Inflammatory macrophage (primary cell): ENCODE measurements around the gene PLAAT5.
"Not testable (repeated sequence)": the region's sequence is repeated elsewhere in the genome, so short reads cannot be mapped to it uniquely, and the experiment has no call there.

Experiments
- DNase-seq, 2 donors: peaks; one replicate each; pipeline ENCODE4 v3.0.0-alpha.2; 2020 to 2022

Gene PLAAT5

DNA sequence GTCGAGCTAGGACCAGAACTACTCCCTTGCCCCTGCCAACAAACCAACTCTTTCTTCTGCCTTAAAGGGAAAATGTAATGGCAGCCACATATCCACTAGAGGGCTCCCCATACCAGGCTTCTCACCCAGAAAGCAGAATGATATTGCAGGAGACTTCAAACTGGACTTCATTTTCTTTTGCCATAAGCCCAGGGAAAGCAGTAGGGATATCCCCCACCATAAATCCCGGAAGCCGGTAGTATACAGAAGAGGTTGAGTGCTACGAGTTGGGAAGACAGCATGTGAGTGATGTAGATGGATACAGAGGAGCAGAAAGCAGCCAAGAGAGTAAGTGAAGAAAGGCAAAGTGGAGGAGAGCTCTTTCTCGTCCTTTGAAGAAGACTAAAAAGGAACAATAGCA lies 12.1 kb downstream of the PLAAT5 start:
- DNase-seq: peak; percentile 74 to 79

DNA sequence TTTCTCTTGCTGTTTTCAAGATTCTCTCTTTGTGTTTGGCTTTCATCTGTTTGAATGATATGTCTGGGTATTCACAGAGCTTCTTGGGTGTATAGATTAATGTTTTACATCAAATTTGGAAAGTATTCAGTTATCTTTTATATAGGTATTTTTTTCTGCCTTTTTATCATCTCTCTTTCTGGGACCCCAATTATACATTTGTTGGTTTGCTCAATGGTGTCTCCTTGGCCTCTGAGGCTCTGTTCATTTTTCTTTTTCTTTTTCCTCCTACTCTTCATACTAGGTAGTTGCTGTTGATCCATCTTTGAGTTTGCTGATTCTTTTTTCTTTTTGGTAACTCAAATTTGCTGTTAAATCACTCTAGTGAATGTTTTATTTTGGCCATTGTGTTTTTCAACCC lies 14.3 kb downstream of the PLAAT5 start:
- DNase-seq: no peak

DNA sequence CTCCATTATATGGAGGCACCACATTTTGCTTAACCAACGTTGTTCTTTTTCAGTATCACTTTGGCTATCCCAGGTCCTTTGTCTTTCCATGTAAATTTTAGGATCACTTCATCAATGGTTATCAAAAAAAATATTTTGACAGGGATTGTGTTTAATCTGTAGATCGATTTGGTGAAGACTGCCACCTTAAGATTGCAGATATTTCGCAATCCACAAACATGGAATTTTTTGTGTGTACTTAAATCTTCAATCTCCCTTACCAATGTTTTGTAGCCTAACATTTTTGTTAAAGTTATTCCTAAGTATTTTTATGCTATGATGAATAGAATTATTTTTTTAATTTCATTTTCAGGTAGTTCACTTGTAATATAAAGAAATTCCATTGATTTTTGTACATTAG lies 18.6 kb downstream of the PLAAT5 start:
- no peak for DNase-seq

DNA sequence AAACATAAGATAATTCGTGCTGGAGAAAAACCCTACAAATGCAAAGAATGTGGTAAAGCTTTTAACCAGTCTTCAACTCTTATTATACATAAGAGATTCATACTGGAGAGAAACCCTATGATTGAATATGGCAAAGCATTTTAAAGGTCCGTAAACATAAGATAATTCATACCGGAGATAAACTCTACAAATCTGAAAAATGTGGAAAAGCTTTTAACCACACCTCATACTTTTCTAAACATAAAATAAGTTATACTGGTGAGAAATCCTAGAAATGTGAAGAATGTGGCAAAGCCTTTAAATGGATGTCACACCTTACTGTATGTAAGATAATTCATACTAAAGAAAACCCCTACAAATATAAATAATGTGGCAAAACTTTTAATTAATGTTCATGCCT lies 20.7 kb downstream of the PLAAT5 start:
- no peak for DNase-seq

DNA sequence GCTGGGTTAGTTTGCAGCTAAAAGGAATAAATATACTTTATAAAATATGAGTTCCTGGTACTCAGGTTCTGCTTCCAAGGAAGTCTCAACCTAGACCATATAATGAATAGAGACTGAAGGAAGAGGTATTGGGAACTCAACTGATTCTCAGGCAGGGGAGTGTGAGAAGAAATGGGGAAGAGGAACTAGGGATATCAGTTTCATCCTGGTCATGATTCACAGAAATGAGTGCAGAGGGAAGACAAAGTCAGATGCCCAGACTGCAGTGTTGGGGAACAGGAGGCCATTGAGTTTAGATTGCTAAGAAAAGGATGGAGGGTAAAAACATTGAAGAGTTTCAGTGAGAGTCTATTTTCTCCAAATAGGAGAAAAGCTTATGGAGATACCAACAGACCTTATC lies 28.8 kb downstream of the PLAAT5 start:
- DNase-seq: peak; percentile 47 to 52

DNA sequence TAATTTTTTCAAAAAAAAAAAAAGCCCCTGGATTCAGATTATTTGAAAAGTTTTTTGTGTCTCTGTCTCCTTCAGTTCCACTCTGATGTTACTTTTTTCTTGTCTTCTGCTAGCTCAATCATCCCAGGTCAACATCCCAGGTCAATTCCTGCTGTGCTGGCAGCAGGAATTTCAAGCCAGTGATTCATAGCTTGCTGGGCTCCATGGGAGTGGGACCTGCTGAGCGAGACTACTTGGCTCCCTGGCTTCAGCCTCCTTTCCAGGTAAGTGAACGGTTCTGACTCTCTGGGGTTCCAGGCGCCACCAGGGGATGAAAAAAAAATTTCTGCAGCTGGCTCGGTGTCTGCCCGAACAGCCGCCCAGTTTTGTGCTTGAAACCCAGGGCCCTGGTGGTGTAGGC lies 31.4 kb downstream of the PLAAT5 start:
- no peak for DNase-seq

DNA sequence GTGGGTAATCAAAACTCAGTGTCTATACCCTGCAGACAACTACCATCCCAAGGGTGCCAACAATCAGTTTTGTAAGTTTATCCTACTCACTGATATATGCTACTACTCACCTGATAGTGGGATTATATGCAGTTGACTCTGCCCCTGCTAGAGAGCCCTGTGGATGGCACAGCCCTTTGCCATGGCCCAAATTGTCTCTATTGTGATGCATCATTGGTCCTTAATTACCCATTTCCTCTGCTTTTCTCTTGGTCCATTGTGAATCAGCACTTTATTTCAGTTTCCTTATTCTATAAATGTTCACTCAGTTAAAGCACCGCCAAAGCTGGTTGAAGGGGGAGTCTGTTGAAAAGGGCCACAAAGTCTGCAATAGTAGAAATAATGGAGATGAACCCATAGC lies 42.3 kb downstream of the PLAAT5 start:
- DNase-seq: no peak

DNA sequence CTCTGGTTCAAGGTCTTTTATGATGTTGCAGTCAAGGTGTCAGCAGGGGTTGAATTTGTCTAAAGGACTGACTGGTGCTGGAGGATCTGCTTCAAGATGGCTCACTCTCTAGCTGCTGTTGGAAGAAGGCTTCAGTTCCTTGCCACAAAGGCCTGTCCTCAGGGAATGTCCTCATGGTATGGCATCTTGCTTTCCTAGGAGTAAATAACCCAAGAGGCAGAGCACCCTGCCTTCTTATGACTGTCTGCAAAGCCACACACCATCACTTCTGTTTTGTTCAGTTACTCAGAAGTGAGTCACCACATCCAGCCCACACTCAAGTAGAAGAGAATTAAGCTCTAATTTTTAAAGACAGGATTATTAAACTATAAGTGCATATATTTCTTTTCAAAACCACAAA lies 45.2 kb downstream of the PLAAT5 start:
- DNase-seq: peak; percentile 40 to 69

DNA sequence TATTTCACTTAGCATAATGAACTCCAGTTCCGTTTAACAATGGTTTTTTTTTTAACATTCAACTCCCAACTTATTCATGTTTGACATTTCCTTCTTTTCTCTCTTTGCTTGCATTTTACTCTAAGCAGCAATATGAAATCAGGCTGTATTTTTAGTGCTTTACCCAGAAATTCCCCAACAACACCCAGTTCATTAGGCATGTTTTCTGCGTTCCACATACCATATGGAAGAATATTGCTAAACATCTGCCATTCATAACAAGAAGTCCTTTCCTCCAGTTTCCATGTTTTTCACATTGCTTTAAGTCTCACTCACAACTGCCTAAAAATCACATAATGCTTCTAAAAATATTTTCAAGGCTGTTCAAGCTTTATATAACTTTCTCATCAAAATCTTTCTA lies 45.8 kb downstream of the PLAAT5 start:
- no peak for DNase-seq

DNA sequence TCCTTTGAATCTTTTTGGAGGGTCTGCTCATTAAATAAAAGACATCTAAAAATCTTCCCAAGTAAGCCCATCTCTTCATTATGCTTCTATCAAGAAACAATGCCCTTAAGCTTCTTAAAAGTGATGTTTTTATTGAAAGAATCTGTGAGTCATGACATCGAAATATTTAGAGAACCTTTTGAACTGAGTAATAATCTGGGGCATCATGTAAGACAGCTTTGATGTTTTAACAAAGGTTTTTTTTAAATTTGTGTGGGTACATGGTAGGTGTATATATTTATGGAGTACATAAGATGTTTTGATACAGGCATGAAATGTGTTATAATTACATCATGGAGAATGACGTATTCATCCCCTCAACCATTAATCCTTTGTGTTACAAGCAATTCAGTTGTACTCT lies 46.8 kb downstream of the PLAAT5 start:
- DNase-seq: no peak

DNA sequence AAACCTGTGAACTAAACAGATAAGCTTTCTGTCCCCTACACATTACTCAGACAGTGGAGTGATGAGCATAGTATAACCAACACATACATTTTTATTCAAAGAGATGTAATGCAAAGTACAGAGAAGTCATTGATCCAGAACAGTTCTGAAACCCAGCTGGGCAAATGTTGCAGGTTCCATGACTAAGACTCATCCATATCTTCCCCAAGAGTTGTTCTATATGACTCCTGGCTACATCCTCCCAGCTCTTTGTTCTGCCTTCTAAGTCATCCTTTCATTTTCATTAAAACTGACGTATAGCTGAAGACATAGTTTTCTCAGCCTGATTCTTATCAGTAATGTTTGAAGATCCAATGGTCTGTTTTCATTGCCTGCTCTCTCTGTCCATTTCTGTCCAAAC lies 47.3 kb downstream of the PLAAT5 start:
- no peak for DNase-seq

DNA sequence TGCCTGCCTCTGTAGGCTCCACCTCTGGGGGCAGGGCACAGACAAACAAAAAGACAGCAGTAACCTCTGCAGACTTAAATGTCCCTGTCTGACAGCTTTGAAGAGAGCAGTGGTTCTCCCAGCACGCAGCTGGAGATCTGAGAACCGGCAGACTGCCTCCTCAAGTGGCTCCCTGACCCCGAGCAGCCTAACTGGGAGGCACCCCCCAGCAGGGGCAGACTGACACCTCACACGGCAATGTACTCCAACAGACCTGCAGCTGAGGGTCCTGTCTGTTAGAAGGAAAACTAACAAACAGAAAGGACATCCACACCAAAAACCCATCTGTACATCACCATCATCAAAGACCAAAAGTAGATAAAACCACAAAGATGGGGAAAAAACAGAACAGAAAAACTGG lies 55.1 kb downstream of the PLAAT5 start:
- DNase-seq: not testable (repeated sequence)

DNA sequence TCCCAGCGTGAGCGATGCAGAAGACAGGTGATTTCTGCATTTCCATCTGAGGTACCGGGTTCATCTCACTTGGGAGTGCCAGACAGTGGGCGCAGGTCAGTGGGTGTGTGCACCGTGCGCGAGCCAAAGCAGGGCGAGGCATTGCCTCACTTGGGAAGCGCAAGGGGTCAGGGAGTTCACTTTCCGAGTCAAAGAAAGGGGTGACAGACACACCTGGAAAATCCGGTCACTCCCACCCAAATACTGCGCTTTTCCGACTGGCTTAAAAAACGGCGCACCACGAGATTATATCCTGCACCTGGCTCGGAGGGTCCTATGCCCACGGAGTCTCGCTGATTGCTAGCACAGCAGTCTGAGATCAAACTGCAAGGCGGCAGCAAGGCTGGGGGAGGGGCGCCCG lies 55.6 kb downstream of the PLAAT5 start:
- DNase-seq: not testable (repeated sequence)

DNA sequence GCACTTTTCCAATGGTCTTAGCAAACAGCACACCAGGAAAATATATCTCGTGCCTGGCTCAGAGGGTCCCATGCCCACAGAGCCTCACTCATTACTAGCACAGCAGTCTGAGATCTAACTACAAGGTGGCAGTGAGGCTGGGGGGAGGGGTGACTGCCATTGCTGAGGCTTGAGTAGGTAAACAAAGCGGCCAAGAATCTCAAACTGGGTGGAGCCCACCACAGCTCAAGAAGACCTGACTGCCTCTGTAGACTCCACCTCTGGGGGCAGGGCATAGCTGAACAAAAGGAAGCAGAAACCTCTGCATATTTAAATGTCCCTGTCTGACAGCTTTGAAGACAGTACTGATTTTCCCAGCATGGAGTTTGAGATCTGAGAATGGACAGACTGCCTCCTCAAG lies 60.2 kb downstream of the PLAAT5 start:
- DNase-seq: not testable (repeated sequence)

DNA sequence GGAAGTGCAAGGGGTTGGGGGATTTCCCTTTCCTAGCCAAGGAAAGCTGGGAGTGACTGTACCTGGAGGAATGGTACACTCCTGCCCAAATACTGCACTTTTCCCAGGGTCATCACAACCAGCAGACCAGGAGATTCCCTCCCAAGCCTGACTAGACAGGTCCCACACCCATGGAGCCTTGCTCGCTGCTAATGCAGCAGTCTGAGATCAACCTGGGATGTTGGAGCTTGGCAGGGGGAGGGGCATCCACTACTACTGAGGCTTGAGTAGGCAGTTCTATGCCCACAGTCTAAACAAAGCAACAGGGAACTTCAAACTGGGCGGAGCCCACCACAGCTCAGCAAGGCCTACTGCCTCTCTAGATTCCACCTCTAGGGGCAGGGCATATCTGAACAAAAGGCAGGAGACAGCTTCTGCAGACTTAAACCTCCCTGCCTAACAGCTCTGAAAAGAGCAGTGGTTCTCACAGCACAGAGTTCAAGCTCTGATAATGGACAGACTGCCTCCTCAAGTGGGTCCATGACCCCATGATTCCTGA lies 62.9 kb downstream of the PLAAT5 start:
- DNase-seq: peak in 1 of 2 donors; percentile 8

DNA sequence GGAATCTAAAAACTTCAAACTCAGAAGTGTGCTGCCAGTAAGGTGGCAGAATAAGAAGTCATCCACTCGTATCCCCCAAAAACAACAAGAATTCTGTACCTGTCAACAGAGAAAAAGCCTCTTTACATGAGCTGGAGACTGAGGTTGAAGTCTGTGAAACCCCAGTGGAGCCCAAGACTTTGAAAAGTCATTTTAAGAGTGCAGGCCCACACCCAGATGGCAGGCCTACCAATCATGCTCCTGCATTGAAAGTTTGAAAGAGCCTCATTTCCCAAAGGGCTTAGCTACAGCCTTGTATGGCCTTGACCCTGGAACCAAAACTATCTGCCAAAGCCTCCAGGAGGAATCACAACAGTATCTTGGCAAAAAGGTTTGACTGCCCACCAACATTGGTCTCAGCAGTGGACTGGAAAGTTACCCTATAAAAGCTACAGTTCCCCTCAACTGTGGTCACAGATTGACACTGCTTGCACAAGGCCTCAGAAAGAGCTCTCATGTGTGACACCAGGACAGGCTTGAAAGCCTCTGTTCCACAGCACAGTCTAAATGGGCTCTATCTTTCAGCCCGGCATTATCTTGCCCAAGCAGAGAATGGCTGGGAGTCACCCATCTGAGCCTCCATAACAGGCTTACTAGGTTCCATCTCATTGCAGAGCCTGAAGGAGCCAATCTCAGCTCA lies 73.7 kb downstream of the PLAAT5 start:
- no peak for DNase-seq
